Upper lobe of right lung (tissue), 1 donor: ENCODE results near the gene ZFP36L2. TPM values are rescaled to one million over a fixed set of nuclear protein-coding genes. Genes with fewer than 3 reads are reported as not detected.
A peak's percentile ranks its signal among the peaks of the same experiment; 100 is the strongest.

Experiments used
- ATAC-seq: fragments of 200-7000 bp; cut with Tn5 transposase; one replicate; pipeline ENCODE4 v1.9.1; 2020; ENCODE audit warnings: mild to moderate bottlenecking, moderate library complexity
- DNase-seq: peaks from one replicate; pipeline ENCODE4 v3.0.0-alpha.2; 2020
- H3K27ac ChIP-seq: fragments of 200-600 bp; one replicate; pipeline ENCODE4 v1.8.0; 2022
- H3K27me3 ChIP-seq: fragments of 200-600 bp; one replicate; pipeline ENCODE4 v1.8.0; 2022; ENCODE audit warnings: mild to moderate bottlenecking
- H3K36me3 ChIP-seq: fragments of 200-600 bp; one replicate; pipeline ENCODE4 v1.8.0; 2022
- H3K4me1 ChIP-seq: fragments of 200-600 bp; one replicate; pipeline ENCODE4 v1.8.0; 2022
- H3K4me3 ChIP-seq: fragments of 200-600 bp; one replicate; pipeline ENCODE4 v1.8.0; 2022; ENCODE audit warnings: mild to moderate bottlenecking
- H3K9me3 ChIP-seq: fragments of 200-600 bp; one replicate; pipeline ENCODE4 v1.8.0; 2022
- intact Hi-C: fragments of 100-400 bp; cut with DNase I; formaldehyde crosslinking; loops from one replicate; pipeline ENCODE4 v1.11.0; 2022
- total RNA-seq: library from RNA; stranded (reverse); fragmentation: NEBNext Ultra II Directional; extraction: Animal tissue kit (Norgen Biotek cat#: 25700); gene quantifications from one replicate; pipeline ENCODE4 v1.2.1, GENCODE V29; 2021
- TF ChIP-seq, protein P1 (sequence below): fragments of 200-600 bp; IDR thresholded peaks from one replicate; pipeline ENCODE4 v1.8.0; 2022; ENCODE audit warnings: antibody characterized with exemption
- donor health status: DM: no; HTN: yes; CAD: no; lungs with severe emphysema.

ZFP36L2 gene
- total RNA-seq, 1 donor from 2014 or later, result 139 TPM

- no peaks in the 10 kb centered on the region for H3K27me3 ChIP-seq
- H3K4me3 ChIP-seq, result no peak overlapping the region
- H3K9me3 ChIP-seq, result no peaks in the 10 kb centered on the region
- no peak for DNase-seq
- H3K4me1 ChIP-seq, result peaks cover 20% of the 10 kb centered on the region
- no peak for ATAC-seq
- H3K36me3 ChIP-seq, result peaks cover 27% of the 10 kb centered on the region
- peak overlapping the region; percentile 98 for H3K27ac ChIP-seq
- TF ChIP-seq, protein P1, sequence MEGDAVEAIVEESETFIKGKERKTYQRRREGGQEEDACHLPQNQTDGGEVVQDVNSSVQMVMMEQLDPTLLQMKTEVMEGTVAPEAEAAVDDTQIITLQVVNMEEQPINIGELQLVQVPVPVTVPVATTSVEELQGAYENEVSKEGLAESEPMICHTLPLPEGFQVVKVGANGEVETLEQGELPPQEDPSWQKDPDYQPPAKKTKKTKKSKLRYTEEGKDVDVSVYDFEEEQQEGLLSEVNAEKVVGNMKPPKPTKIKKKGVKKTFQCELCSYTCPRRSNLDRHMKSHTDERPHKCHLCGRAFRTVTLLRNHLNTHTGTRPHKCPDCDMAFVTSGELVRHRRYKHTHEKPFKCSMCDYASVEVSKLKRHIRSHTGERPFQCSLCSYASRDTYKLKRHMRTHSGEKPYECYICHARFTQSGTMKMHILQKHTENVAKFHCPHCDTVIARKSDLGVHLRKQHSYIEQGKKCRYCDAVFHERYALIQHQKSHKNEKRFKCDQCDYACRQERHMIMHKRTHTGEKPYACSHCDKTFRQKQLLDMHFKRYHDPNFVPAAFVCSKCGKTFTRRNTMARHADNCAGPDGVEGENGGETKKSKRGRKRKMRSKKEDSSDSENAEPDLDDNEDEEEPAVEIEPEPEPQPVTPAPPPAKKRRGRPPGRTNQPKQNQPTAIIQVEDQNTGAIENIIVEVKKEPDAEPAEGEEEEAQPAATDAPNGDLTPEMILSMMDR, result no peak
- intact Hi-C loops, result loop anchor here (5.0 to 10.0 kb wide), 3 partner anchors 94 to 282 kb away; no protein-coding TSS in a partner anchor
Observed at GRCh38 chr2:43228756-43229659, 2.6 kb upstream of the ZFP36L2 start.

DNA sequence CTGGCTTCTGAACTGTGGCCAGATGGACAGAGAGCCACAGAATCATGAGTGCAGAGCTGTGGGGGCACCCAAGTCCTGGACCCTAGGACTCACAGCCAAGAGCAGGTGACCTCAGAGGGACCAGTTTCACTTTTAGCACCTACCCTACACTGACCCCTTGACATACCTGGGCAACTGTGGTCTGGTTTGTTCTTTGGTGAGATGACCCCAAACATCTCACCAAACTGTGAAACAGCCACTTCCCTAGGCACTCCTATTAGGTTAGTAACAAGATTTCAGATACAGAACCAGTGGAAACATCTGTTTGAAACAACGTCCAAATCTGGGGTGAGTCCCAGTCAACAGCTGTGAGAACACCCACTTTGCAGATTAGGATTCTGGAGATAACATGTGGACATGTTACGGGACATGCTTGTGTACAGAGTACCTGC is 1.9 kb upstream of the ZFP36L2 start:
- H3K27me3 ChIP-seq, result no peaks in the 10 kb centered on the region
- H3K4me1 ChIP-seq, result peaks cover 23% of the 10 kb centered on the region
- TF ChIP-seq, protein P1, result no peak
- DNase-seq (no peak), ATAC-seq (no peak)
- no peaks in the 10 kb centered on the region for H3K9me3 ChIP-seq
- peaks cover 34% of the 10 kb centered on the region for H3K36me3 ChIP-seq
- peak overlapping the region; percentile 98 for H3K27ac ChIP-seq
- H3K4me3 ChIP-seq, result peak overlapping the region; percentile 82
- intact Hi-C loops, result loop anchor here (5.0 to 10.0 kb wide), 3 partner anchors 94 to 281 kb away; no protein-coding TSS in a partner anchor

GRCh38 chr2:43227830-43228281 is 1.4 kb upstream of the ZFP36L2 start:
- no peaks in the 10 kb centered on the region for H3K9me3 ChIP-seq
- H3K27me3 ChIP-seq, result no peaks in the 10 kb centered on the region
- no peak for DNase-seq
- no peak for ATAC-seq
- H3K4me1 ChIP-seq, result peaks cover 27% of the 10 kb centered on the region
- intact Hi-C loops, result loop anchor here (5.0 to 10.0 kb wide), 3 partner anchors 93 to 281 kb away; no protein-coding TSS in a partner anchor
- peaks cover 39% of the 10 kb centered on the region for H3K36me3 ChIP-seq
- TF ChIP-seq, protein P1, result no peak
- peak overlapping the region; percentile 98 for H3K27ac ChIP-seq
- H3K4me3 ChIP-seq, result peak overlapping the region; percentile 82

GRCh38 chr2:43226955-43227829 is 786 bp upstream of the ZFP36L2 start:
- ATAC-seq, result peak; percentile 75
- TF ChIP-seq, protein P1, result peak; percentile 46
- H3K27me3 ChIP-seq, result no peaks in the 10 kb centered on the region
- DNase-seq, result peak; percentile 98
- peak overlapping the region; percentile 82 for H3K4me3 ChIP-seq
- H3K36me3 ChIP-seq, result peaks cover 45% of the 10 kb centered on the region
- intact Hi-C loops, result loop anchor here (5.0 to 10.0 kb wide), 3 partner anchors 92 to 280 kb away; no protein-coding TSS in a partner anchor
- peak overlapping the region; percentile 98 for H3K27ac ChIP-seq
- peaks cover 29% of the 10 kb centered on the region for H3K4me1 ChIP-seq
- no peaks in the 10 kb centered on the region for H3K9me3 ChIP-seq
